DMS79 (cell line): ENCODE measurements around the gene TBCC.
"Not testable (repeated sequence)": the region's sequence is repeated elsewhere in the genome, so short reads cannot be mapped to it uniquely, and the experiment has no call there.

Source experiments
- DNase-seq: peaks from one replicate; lab custom pipeline; 2025; lab: John Stamatoyannopoulos, UW

Gene TBCC

GRCh38 chr6:42745640-42746462 lies at the start of gene TBCC:
Gene TBCC, minus strand, starts transcription at chr6:42746103. Its CDS starts 30 bp downstream, at chr6:42746073.
- DNase-seq: peak; percentile 99

DNA sequence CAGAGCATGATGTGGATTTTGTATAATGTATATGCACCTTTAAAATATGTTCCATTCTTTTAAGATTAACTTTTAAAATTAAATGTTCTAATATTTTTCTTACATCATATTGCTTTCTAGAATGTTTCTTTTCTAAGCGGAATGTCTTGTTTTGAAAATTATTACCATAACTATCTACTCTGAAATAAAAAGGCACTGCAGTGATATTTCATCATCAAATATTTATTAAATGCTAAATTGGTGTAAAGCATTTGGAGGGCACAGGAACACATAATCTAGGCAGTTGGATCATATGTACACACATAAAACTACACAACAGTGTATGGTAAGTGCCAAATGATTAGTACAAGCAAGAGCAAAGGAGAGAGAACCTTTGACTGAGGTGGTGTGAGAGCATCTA lies 49.7 kb upstream of the TBCC start:
- DNase-seq: no peak

- no peak for DNase-seq
These were observed 45.9 kb upstream of the TBCC start for GRCh38 chr6:42791706-42792320.

DNA sequence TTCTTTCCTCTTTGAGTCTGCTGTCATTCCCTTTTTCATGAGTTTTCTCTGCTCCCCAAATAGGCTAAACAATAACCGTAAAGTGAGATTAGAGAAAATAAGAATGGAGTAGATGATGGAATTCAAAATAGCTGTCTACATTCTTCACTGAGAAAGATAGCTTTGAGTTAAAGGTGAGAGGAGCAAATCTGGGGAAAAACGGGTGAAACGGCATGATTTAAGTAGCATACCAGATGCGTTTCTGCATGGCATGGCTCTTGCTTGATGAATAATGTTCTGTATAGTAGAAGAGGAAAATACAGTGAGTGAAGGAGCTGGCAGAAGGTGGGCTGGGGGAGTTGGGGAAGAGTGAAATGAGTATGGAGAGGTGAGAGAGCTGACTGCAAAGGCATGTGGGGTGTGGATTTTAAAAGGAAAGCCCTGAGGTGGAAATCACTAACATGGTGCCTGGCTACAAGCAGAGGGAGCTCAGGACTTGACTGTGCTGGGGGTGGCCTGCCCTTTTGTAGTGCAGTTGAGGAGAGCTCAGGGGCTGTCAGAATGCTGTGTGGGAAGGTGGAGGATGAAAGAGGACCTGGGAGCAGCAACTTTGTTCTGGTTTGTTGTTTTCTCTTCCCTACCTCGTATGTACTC lies 44.8 kb upstream of the TBCC start:
- DNase-seq: no peak

DNA sequence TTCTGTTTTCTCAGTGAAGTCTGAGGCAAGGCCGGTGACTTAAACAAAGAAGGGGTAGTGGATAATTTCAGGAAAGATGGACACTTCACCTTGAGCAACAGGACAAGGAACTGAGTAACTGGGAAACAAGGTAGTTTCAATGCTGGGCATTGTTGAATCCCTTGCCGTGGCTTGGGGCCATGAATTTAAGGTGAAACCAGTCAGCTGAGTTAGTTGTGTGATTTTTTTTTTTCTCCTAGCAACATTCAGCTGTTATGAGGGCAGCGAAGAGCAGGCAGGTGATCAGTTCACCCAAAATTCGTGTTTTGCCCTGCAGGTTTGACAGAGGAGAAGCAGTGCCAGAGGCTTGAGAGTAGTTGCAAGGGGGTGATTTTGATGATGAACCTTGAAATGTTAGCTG lies 42.8 kb upstream of the TBCC start:
- DNase-seq: no peak

DNA sequence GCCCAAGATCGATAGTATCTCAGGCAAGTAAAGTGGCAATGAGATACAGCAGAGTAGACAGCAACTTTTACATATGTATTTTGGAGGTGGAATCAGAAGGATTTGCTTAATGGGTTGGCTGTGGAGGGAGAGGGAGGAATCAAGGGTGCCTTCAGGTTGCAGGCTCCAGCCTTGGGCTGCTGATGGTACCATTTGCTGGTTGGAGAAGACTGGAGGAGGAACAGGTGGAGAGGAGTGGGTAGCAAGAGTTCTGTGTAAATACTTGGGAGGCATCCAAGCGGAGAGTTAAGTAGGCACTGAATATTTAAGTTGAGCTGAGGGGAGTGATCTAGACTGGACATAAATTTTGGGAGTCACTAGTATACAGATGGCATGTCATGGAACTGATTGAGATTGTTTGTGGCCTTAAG lies 41.2 kb upstream of the TBCC start:
- peak; percentile 96 for DNase-seq

GRCh38 chr6:42786525-42786985 lies 40.7 kb upstream of the TBCC start:
- no peak for DNase-seq

DNA sequence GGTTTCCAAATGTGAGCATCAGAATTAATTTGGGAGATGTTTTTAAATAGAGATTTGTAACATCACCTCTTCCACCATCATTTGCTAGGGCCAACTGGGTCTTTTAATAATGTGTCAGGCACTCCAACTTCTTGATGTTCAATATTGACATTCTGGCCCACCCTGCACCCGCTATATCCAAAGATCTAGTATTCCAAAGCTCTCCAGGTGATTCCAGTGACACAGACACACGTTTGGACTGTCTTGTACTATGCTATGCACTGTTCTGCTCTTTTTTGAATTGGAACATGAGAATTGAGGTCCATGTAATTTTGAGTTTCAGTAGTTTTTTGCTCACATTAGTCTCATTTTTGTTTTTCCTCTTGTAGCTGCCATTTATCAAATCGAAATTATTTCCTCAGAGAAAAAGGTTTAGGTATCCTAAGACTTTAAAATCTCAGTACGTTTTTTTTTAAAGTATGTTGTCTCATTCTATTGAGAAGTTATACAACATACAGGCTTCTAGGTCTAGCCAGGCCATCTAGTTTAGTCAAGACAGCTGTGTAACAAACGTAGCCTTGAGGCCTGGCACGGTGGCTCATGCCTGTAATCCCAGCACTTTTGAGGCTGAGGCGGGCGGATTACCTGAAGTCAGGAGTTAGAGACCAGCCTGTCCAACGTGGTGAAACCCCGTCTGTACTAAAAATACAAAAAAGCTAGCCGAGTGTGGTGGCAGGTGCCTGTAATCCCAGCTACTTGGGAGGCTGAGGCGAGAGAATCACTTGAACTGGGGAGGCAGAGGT lies 39.0 kb upstream of the TBCC start:
- no peak for DNase-seq

DNA sequence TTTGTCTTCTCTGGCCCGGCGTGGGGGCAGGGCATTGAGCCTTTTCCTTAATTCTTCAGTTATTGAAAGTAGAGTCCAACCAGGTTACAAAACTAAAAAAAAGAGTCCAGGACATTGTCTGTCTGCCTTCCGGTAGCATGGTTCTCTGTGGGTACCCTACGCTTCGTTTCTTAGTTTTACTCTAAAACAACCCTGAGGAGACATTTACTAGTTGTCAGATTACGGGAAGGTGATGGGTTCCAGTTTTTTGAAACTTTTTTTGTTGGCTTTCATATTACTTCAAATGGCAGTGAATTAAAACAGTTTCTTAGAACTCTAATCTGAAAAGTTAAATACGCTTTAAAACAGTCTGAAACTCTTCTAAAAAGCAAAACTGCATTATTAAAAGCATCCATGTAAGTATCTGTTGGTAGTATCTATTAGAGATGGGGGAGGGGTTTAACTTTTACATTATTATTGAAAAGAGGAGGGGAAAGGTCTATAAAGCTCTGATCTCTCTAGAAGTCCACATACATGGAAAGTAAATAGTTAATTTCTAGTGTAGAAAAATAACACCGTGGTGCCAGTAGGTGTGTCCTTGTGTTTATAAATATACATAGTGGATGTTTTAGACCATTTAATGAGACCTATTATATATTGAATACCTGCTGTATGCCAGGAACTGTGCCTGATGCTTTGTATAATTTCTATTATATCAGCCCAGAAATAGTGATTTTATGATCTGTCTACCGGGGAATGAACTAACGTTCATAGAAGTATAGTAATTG lies 38.2 kb upstream of the TBCC start:
- DNase-seq: no peak

DNA sequence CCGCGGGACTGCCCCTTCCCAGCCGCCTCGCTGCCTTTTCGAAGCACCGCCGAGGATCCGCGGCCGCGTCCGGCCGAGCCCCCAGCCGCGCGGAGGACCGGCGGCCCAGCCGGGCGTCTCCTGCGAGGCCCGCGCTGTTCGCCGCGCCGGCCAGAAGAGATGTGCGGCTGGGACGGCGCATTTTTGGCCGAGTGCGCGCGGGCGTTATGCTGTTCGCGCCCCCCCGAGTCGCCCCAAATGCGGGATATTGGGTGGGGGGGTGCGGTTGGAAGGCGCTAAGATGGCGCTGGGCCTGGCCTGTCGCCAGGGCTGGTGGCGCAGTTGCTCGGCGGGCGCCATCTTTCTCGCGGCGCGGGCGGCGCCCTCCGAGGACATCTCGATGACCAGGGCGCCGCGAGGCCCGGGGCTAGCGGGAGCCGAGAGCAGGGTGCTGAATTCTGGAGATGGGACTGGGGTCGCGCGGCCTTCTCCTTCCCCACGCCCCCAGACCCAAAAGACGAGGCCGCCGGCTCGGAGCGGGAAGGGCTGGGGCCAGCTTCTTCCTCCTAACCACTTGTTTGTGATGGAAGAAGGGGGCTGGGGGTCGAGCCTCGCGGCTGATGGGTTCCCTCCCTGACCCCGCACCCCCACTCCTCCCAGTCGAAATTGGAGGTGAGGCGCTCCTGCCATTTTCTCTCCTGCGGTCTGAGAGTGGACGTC lies 37.4 kb upstream of the TBCC start:
- peak; percentile 72 for DNase-seq

DNA sequence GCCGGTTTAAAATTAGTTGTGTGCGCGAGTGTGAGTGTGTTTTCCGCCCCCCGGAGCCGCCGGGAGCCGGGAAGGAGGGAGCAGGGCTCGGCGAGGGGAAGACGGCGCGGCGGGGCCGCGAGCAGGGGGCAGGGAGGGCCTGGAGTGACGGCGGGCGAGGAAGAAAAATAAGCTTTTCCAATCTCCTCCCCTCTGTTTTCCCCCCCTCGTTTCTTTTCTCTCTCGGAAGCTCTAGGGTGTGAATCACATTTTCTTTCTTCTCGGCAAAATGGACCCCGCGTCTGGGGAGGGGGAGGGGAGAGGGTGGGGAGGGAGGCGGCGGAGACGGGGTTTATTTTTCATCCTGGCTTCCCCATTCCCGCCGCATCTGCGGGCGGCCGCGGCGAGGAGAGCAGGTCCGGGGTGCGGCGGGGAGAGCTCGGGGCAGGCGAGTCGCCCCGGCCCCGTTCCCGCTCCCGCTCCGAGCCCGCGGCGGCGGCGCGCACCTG lies 36.8 kb upstream of the TBCC start:
- peak; percentile 67 for DNase-seq

- peak; percentile 72 for DNase-seq
These were observed 36.1 kb upstream of the TBCC start, which contains the start of gene BICRAL for GRCh38 chr6:42781796-42782688. Gene BICRAL, plus strand, starts transcription at chr6:42782052. Its CDS starts 39,971 bp downstream, at chr6:42822023.

GRCh38 chr6:42781546-42781795 lies 35.6 kb upstream of the TBCC start:
- DNase-seq: no peak

DNA sequence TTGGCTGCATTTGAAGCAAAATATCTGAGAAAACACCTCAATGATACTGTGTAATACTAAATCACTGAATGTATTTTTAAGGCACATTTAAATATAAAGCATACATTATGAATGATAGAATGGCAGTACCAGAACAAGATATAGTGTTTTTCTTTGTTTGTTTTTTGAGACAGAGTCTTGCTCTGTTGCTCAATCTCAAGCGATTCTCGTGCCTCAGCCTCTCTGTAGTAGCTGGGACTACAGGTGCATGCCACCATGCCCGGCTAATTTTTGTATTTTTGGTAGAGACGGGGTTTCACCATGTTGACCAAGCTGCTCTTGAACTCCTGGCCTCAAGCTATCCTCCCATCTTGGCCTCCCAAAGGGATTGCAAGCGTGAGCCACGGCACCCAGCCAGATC lies 33.6 kb upstream of the TBCC start:
- no peak for DNase-seq

DNA sequence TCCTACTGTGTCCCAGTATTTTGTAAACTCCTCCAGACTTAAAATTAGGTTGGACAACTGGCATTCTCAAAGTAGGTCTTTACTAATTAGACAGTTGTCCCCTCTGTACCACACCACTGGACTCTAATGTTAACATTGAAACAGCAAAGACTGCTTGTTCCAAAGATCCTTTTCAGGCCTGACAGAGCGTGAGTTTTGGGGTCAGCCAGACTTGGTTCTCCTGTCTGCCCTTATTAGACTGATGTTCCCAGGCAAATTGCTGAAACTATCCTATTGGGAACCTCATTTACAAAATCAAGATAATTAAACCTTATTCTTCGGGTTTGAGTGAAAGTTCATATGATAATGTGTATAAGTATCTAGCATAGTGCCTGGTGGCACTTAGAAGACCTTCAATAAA lies 32.2 kb upstream of the TBCC start:
- no peak for DNase-seq

DNA sequence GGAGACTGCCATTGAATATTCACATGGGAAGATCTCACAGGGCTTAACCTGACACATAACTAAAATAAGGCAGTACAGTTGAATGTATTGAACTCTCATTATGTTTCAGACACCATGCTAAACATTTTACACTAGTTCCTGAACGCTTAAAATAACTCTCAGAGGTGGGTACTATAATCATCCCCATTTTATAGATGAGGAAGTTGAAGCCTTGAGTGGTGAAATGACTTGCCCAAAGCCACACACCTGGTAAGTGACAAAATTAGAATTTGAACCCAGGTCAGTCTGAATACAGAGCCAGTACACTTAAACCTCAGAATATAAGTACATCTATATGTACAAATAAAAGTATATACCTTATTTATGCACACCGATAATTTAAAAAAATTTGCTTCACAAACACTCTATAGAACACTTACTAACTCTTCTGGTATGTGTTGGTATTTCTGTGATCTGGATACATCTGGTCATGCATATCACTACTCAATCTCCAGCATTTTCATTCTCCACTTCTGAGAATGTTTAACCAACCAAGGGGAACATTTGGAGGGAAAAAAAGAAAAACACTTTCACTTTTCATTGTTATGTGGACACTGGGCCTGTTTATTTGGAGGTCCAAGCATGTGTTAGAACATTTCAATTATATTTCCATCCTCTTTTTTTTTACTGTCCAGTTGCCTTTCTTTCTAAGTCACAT lies 31.4 kb upstream of the TBCC start:
- no peak for DNase-seq

DNA sequence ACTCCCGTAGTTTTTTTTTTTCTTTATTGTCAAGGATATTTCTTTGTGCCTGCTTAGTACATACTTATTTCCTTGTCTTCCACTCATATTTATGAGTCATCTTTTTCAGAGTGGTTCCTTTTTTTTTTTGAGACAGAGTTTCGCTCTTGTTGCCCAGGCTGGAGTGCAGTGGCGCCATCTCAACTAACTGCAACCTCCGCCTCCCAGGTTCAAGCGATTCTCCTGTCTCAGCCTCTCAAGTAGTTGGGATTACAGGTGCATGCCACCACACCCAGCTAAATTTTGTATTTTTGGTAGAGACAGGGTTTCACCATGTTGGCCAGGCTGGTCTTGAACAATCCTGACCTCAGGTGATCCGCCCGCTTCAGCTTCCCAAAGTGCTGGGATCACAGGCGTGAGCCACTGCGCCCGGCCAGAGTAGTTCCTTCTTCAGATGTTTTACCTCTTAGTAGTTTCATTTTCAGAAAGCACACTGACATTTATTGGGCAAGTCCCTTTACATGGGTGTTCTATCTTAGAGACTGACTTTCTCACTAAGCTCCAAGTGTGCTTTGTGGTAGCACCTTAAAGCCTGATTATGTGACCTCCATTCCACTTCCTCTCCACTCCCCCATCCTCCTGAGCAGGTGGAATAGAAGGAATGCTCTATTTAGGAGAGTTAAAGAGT lies 29.1 kb upstream of the TBCC start:
- DNase-seq: not testable (repeated sequence)

DNA sequence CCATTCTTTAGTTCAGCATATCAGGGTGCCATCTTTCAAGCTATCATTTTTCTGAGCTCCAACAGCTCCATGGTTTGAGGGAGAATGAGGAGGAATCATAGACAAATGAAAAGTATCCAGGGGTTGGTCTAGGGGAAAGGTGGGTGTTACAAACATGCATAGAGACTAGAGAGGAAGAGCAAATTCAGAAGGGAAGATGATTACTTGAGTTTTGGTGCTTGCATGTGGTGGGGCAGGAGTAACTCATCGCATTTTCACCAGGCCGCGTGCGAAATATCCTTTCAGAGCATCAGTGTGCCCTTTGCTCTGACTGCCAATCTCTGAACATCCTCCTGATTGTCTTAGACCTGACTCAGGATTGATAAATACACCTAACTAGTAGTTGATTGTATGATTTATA lies 28.3 kb upstream of the TBCC start:
- DNase-seq: no peak

- DNase-seq: no peak
These were observed 25.8 kb upstream of the TBCC start for GRCh38 chr6:42771741-42772100.
